NCI-H1417 (cell line): ENCODE results near the gene RPL7A.
"Not testable (repeated sequence)": the region's sequence is repeated elsewhere in the genome, so short reads cannot be mapped to it uniquely, and the experiment has no call there.

Experiments used
- DNase-seq, 3 experiments: peaks; one replicate each; lab custom pipeline; 2025; lab: John Stamatoyannopoulos, UW

RPL7A gene

GRCh38 chr9:133368249-133368881 is 20.3 kb downstream of the RPL7A start:
- peak in 2 of 3 experiments; percentile 73 to 95 for DNase-seq

- DNase-seq = no peak
Measured at GRCh38 chr9:133369422-133369821, 21.4 kb downstream of the RPL7A start.

GRCh38 chr9:133369933-133370332 is 21.9 kb downstream of the RPL7A start:
- no peak for DNase-seq

- no peak for DNase-seq
Measured at GRCh38 chr9:133370685-133371084, 22.7 kb downstream of the RPL7A start.

GRCh38 chr9:133371261-133371711 is 23.3 kb downstream of the RPL7A start:
- DNase-seq = no peak

GRCh38 chr9:133372144-133372543 is 24.1 kb downstream of the RPL7A start:
- no peak for DNase-seq

- no peak for DNase-seq
Measured at GRCh38 chr9:133374612-133375115, 26.6 kb downstream of the RPL7A start.

GRCh38 chr9:133375116-133375723 is 27.2 kb downstream of the RPL7A start:
- DNase-seq = peak in 2 of 3 experiments; percentile 71 to 78

GRCh38 chr9:133375724-133376654 is 28.0 kb downstream of the RPL7A start, which contains the start of the genes STKLD1 and SURF4:
STKLD1 (plus strand) TSS chr9:133376366; CDS start chr9:133376474, 108 bp downstream.
SURF4 (minus strand) TSS chr9:133376060; CDS start chr9:133375969, 91 bp downstream.
- peak; percentile 92 to 98 (median 98) for DNase-seq

GRCh38 chr9:133377280-133377679 is 29.3 kb downstream of the RPL7A start:
- not testable (repeated sequence) for DNase-seq

- no peak for DNase-seq
Measured at GRCh38 chr9:133377721-133378216, 29.8 kb downstream of the RPL7A start.

- peak in 1 of 3 experiments; percentile 14 for DNase-seq
Measured at GRCh38 chr9:133378408-133378962, 30.5 kb downstream of the RPL7A start.

GRCh38 chr9:133379153-133380086 is 31.4 kb downstream of the RPL7A start:
- DNase-seq = no peak

- no peak for DNase-seq
Measured at GRCh38 chr9:133380734-133381133, 32.7 kb downstream of the RPL7A start.

- DNase-seq = no peak
Measured at GRCh38 chr9:133382507-133383141, 34.6 kb downstream of the RPL7A start.

GRCh38 chr9:133383438-133383837 is 35.4 kb downstream of the RPL7A start:
- no peak for DNase-seq

- DNase-seq = no peak
Measured at GRCh38 chr9:133384736-133385321, 36.8 kb downstream of the RPL7A start.

- DNase-seq = no peak
Measured at GRCh38 chr9:133385452-133385851, 37.4 kb downstream of the RPL7A start.

GRCh38 chr9:133386338-133386737 is 38.3 kb downstream of the RPL7A start:
- DNase-seq = no peak

- peak in 2 of 3 experiments; percentile 50 to 71 for DNase-seq
Measured at GRCh38 chr9:133387680-133388079, 39.7 kb downstream of the RPL7A start.
